ENCODE results near the gene IL1RL1.

Gene IL1RL1

GRCh38 chr2:102361632-102362241 is 50.4 kb downstream of the IL1RL1 start:
- ChIA-PET POLR2A (no interaction called here), CTCF (no interaction called here)
- Histone ChIP-seq H3K4me3 (ENCODE audit: low read depth, low read length) (no peak overlapping the region), H3K36me3 (ENCODE audit: control insufficient read depth in 2 of 2, insufficient read depth in 1 of 2, low read length in 2 of 2) (peaks cover 0 to 18% of the 10 kb centered on the region in 2 experiments; a peak in 1 of 3 replicates), H3K4me1 (ENCODE audit: control insufficient read depth, insufficient read depth, low read length) (no peaks in the 10 kb centered on the region), H3K27ac (ENCODE audit: extremely low read depth, low read depth, low read length) (no peak overlapping the region), H3K9me3 (ENCODE audit: control insufficient read depth, insufficient read depth, low read depth, low read length) (no peaks in the 10 kb centered on the region)
- no peak for TF ChIP-seq PBX3 (CRISPR knock-in tag; IDR thresholded peaks at IDR 0.05)
- TF ChIP-seq ZNF391 (tag by site-specific recombination; IDR thresholded peaks at IDR 0.05; ENCODE audit: borderline replicate concordance, low read depth): no peak
- TF ChIP-seq PRDM1 (tag by site-specific recombination; IDR thresholded peaks at IDR 0.05): no peak
- no peak for TF ChIP-seq ZNF677 (tag by site-specific recombination; IDR thresholded peaks at IDR 0.05)
- TF ChIP-seq ZNF514 (tag by site-specific recombination; IDR thresholded peaks at IDR 0.05): no peak
- no peak for TF ChIP-seq ZNF335 (tag by site-specific recombination; conservative IDR thresholded peaks at IDR 0.05)
- TF ChIP-seq ZSCAN23 (tag by site-specific recombination; IDR thresholded peaks at IDR 0.05): no peak
- no peak for TF ChIP-seq ZNF16 (tag by site-specific recombination; IDR thresholded peaks at IDR 0.05; ENCODE audit: low read depth)
- no peak for TF ChIP-seq ZNF521 (tag by site-specific recombination; IDR thresholded peaks at IDR 0.05)
- TF ChIP-seq GFI1B (tag by site-specific recombination; IDR thresholded peaks at IDR 0.05): no peak
- no peak for TF ChIP-seq ZNF26 (tag by site-specific recombination; IDR thresholded peaks at IDR 0.05)
- no peak for TF ChIP-seq ZNF18 (tag by site-specific recombination; IDR thresholded peaks at IDR 0.05)
- no peak for TF ChIP-seq ZNF830 (tag by site-specific recombination; IDR thresholded peaks at IDR 0.05; ENCODE audit: low read depth)

GRCh38 chr2:102365763-102366162 is 54.4 kb downstream of the IL1RL1 start:
- POLR2A ChIA-PET: no interaction called here

GRCh38 chr2:102366406-102367112 is 55.2 kb downstream of the IL1RL1 start:
- Histone ChIP-seq H3K9me3 (ENCODE audit: control insufficient read depth, insufficient read depth, low read depth, low read length) (no peaks in the 10 kb centered on the region), H3K4me3 (ENCODE audit: low read depth, low read length) (no peak overlapping the region), H3K27ac (ENCODE audit: extremely low read depth, low read depth, low read length) (no peak overlapping the region), H3K4me1 (ENCODE audit: control insufficient read depth, insufficient read depth, low read length) (no peaks in the 10 kb centered on the region), H3K36me3 (ENCODE audit: control insufficient read depth in 2 of 2, insufficient read depth in 1 of 2, low read length in 2 of 2) (peaks cover 0 to 18% of the 10 kb centered on the region in 2 experiments; a peak in 1 of 3 replicates)
- ChIA-PET POLR2A (no interaction called here), CTCF (no interaction called here)
- TF ChIP-seq ZNF624 (tag by site-specific recombination; IDR thresholded peaks at IDR 0.05) (no peak), ZNF664 (tag by site-specific recombination; IDR thresholded peaks at IDR 0.05) (no peak), ZNF174 (tag by site-specific recombination; IDR thresholded peaks at IDR 0.05) (no peak), ZNF707 (tag by site-specific recombination; IDR thresholded peaks at IDR 0.05) (peak; percentile 69), ZNF621 (tag by site-specific recombination; IDR thresholded peaks at IDR 0.05) (no peak), ZBTB11 (tag by site-specific recombination; conservative IDR thresholded peaks at IDR 0.05; ENCODE audit: low read depth) (no peak)

More at GRCh38 chr2:102365763-102366162, 54.4 kb downstream of the IL1RL1 start:
- Histone ChIP-seq H3K4me3 (ENCODE audit: low read depth, low read length) (no peak overlapping the region), H3K36me3 (ENCODE audit: control insufficient read depth in 2 of 2, insufficient read depth in 1 of 2, low read length in 2 of 2) (peaks cover 0 to 18% of the 10 kb centered on the region in 2 experiments; a peak in 1 of 3 replicates), H3K9me3 (ENCODE audit: control insufficient read depth, insufficient read depth, low read depth, low read length) (no peaks in the 10 kb centered on the region), H3K4me1 (ENCODE audit: control insufficient read depth, insufficient read depth, low read length) (no peaks in the 10 kb centered on the region), H3K27ac (ENCODE audit: extremely low read depth, low read depth, low read length) (no peak overlapping the region)
- TF ChIP-seq ZNF585B (tag by site-specific recombination; IDR thresholded peaks at IDR 0.05) (peak; percentile 84), ZBTB1 (tag by site-specific recombination; IDR thresholded peaks at IDR 0.05) (no peak)
- CTCF ChIA-PET: interaction anchor here (1.0 kb wide), 1 partner anchor 10 kb away, joined by 4 read pairs; the partner anchor contains the start of gene IL18R1
